Fibroblast of mammary gland (primary cell): ENCODE results near the gene SCRN1.

Source experiments
- DNase-seq: peaks from one replicate; pipeline ENCODE4 v3.0.0-alpha.2; 2010; ENCODE audit warnings: low read depth
- H3K4me3 ChIP-seq: 2 replicates; pipeline ENCODE4 v1.5.1; 2011; ENCODE audit warnings: low read depth, mild to moderate bottlenecking, low read length, moderate library complexity; ENCODE audit not compliant: control insufficient read depth
- CTCF ChIP-seq: conservative IDR thresholded peaks from 2 replicates; pipeline ENCODE4 v1.5.1; 2011; ENCODE audit warnings: low read depth, low read length, inconsistent platforms; ENCODE audit not compliant: control insufficient read depth, insufficient read depth

SCRN1 gene

GRCh38 chr7:29977886-29978651 is 11.5 kb downstream of the SCRN1 start:
- H3K4me3 ChIP-seq = no peak overlapping the region
- no peak for TF ChIP-seq CTCF
- DNase-seq = no peak

GRCh38 chr7:29976673-29977415 is 12.8 kb downstream of the SCRN1 start:
- DNase-seq = no peak
- TF ChIP-seq CTCF = no peak
- no peak overlapping the region for H3K4me3 ChIP-seq

GRCh38 chr7:29976266-29976665 is 13.3 kb downstream of the SCRN1 start:
- peak; percentile 34 for DNase-seq

GRCh38 chr7:29975561-29975960 is 14.0 kb downstream of the SCRN1 start:
- H3K4me3 ChIP-seq = no peak overlapping the region
- no peak for DNase-seq
- TF ChIP-seq CTCF = no peak

More at GRCh38 chr7:29976266-29976665, 13.3 kb downstream of the SCRN1 start:
- no peak for TF ChIP-seq CTCF
- no peak overlapping the region for H3K4me3 ChIP-seq

- DNase-seq = no peak
- no peak overlapping the region for H3K4me3 ChIP-seq
- TF ChIP-seq CTCF = no peak
These were observed 15.3 kb downstream of the SCRN1 start for GRCh38 chr7:29974286-29974685.

- no peak overlapping the region for H3K4me3 ChIP-seq
- DNase-seq = no peak
- no peak for TF ChIP-seq CTCF
These were observed 17.3 kb downstream of the SCRN1 start for GRCh38 chr7:29972315-29972669.
